ENCODE results near the gene GRK4. TPM values are rescaled to one million over a fixed set of nuclear protein-coding genes. Genes with fewer than 3 reads are reported as not detected.
"Not testable (repeated sequence)": the region's sequence is repeated elsewhere in the genome, so short reads cannot be mapped to it uniquely, and the experiment has no call there.

Gene GRK4
- total RNA-seq, 2 donors from 2014 or later, result 3.8 to 5.5 TPM

DNA sequence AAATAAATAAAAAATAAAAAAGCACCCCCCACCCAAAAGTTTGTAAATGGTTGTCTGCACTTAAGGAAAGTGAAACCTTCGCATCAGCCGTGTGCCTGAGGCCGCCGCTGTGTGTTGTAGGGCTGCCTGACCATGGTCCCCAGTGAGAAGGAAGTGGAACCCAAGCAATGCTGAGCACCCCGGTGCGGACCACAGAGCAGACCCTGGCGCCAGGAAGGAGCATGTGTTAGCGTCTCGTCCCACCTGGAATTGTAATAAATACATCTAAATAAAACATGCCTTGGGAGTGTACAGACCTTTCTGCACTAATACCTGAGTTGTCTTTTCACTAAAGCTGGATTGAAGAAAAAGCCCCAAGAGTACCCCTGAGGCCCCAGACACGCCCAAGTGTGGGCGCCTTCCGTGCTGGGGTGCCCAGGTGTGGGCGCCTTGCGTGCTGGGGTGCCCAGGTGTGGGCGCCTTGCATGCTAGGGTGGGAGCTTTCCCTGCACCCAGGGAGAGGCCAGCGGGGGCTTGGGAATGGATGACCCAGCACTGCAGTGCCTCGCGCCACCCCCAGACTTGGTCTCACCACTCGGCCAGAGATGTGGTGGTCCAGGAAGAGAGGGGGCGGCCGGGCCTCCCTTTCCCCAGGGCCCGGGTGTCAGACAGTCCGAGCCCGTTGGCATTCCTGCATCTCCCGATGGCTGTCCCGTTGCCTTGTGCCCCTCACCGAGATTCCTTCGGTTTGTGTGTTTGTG, 77.3 kb downstream of the GRK4 start:
- no peak for ATAC-seq (replicated peaks in 1 of 2)
- H3K9me3 Mint-ChIP-seq, result peaks cover 3 to 5% of the 10 kb centered on the region in 2 donors
- DNase-seq, result no peak
- peaks cover 3 to 5% of the 10 kb centered on the region in 2 donors for H3K36me3 Mint-ChIP-seq (ENCODE audit: insufficient read depth in 2 of 2)
- no peak overlapping the region for H3K27ac Mint-ChIP-seq
- H3K27me3 Mint-ChIP-seq (ENCODE audit: low read depth), result peaks cover 9% of the 10 kb centered on the region
- peaks cover 65% of the 10 kb centered on the region for H3K4me1 Mint-ChIP-seq (ENCODE audit: low read depth)
- peak overlapping the region; percentile 91 to 93 for H3K4me3 Mint-ChIP-seq

- peaks cover 66% of the 10 kb centered on the region for H3K4me1 Mint-ChIP-seq (ENCODE audit: low read depth)
Measured at GRCh38 chr4:3041192-3042142, 78.1 kb downstream of the GRK4 start.

DNA sequence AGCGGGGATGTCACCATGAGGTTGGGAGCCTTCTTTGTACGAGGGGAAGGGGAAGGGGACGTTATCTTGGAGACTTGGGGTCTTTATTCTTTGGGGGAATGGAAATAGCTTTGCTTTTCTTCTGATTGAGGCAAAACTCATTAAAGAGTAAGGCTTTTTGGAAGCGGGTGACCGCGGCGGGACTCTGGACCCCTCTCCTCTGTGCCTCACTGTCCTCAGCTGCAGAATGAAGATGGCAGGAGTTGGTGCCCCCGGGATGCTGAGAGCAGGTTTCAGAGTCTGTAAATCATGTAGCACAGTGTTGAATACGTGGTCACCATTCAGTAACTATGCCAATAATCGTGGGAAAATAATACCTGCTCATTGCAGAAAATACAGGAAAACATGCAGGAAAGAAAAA, 78.9 kb downstream of the GRK4 start:
- DNase-seq (no peak), ATAC-seq (replicated peaks in 1 of 2) (no peak)
- H3K27me3 Mint-ChIP-seq (ENCODE audit: low read depth), result no peaks in the 10 kb centered on the region
- H3K4me1 Mint-ChIP-seq (ENCODE audit: low read depth), result peaks cover 66% of the 10 kb centered on the region
- H3K27ac Mint-ChIP-seq, result no peak overlapping the region
- peaks cover 3 to 5% of the 10 kb centered on the region in 2 donors for H3K9me3 Mint-ChIP-seq
- peaks cover 5 to 6% of the 10 kb centered on the region in 2 donors for H3K36me3 Mint-ChIP-seq (ENCODE audit: insufficient read depth in 2 of 2)
- H3K4me3 Mint-ChIP-seq, result peak overlapping the region; percentile 91 to 93

More at GRCh38 chr4:3041192-3042142, 78.1 kb downstream of the GRK4 start:
- H3K9me3 Mint-ChIP-seq, result peaks cover 3 to 5% of the 10 kb centered on the region in 2 donors
- peaks cover 5 to 6% of the 10 kb centered on the region in 2 donors for H3K36me3 Mint-ChIP-seq (ENCODE audit: insufficient read depth in 2 of 2)
- peak overlapping the region; percentile 50 for H3K27ac Mint-ChIP-seq
- peaks cover 1% of the 10 kb centered on the region for H3K27me3 Mint-ChIP-seq (ENCODE audit: low read depth)
- DNase-seq, result peak; percentile 49 to 55
- H3K4me3 Mint-ChIP-seq, result peak overlapping the region; percentile 91 to 93
- peak; percentile 63 to 64 for ATAC-seq (replicated peaks in 1 of 2)

GRCh38 chr4:3043282-3044020, 80.1 kb downstream of the GRK4 start:
- H3K36me3 Mint-ChIP-seq (ENCODE audit: insufficient read depth in 2 of 2), result peaks cover 5 to 6% of the 10 kb centered on the region in 2 donors
- H3K9me3 Mint-ChIP-seq, result peaks cover 3 to 5% of the 10 kb centered on the region in 2 donors
- H3K4me1 Mint-ChIP-seq (ENCODE audit: low read depth), result peaks cover 65% of the 10 kb centered on the region
- H3K4me3 Mint-ChIP-seq, result no peak overlapping the region
- no peaks in the 10 kb centered on the region for H3K27me3 Mint-ChIP-seq (ENCODE audit: low read depth)
- no peak overlapping the region for H3K27ac Mint-ChIP-seq
- DNase-seq, result no peak
- ATAC-seq (replicated peaks in 1 of 2), result no peak

GRCh38 chr4:3044870-3045819, 81.8 kb downstream of the GRK4 start:
- peaks cover 3 to 5% of the 10 kb centered on the region in 2 donors for H3K9me3 Mint-ChIP-seq
- no peaks in the 10 kb centered on the region for H3K27me3 Mint-ChIP-seq (ENCODE audit: low read depth)
- peak overlapping the region; percentile 75 to 82 for H3K4me3 Mint-ChIP-seq
- DNase-seq (peak; percentile 72 to 83), ATAC-seq (replicated peaks in 1 of 2) (peak; percentile 30 to 58)
- H3K36me3 Mint-ChIP-seq (ENCODE audit: insufficient read depth in 2 of 2), result peaks cover 5 to 6% of the 10 kb centered on the region in 2 donors
- H3K27ac Mint-ChIP-seq, result peak overlapping the region; percentile 89
- H3K4me1 Mint-ChIP-seq (ENCODE audit: low read depth), result peaks cover 61% of the 10 kb centered on the region

- Mint-ChIP-seq H3K4me3 (peak overlapping the region in 1 of 2 donors; percentile 75), H3K36me3 (ENCODE audit: insufficient read depth in 2 of 2) (peaks cover 5 to 6% of the 10 kb centered on the region in 2 donors), H3K9me3 (peaks cover 3 to 5% of the 10 kb centered on the region in 2 donors), H3K27me3 (ENCODE audit: low read depth) (no peaks in the 10 kb centered on the region), H3K4me1 (ENCODE audit: low read depth) (peaks cover 58% of the 10 kb centered on the region), H3K27ac (peak overlapping the region; percentile 60)
- DNase-seq (no peak), ATAC-seq (replicated peaks in 1 of 2) (no peak)
Measured at GRCh38 chr4:3046162-3046561, 82.8 kb downstream of the GRK4 start.

GRCh38 chr4:3046623-3047022, 83.3 kb downstream of the GRK4 start:
- peaks cover 3 to 5% of the 10 kb centered on the region in 2 donors for H3K9me3 Mint-ChIP-seq
- no peak overlapping the region for H3K27ac Mint-ChIP-seq
- ATAC-seq (replicated peaks in 1 of 2) (no peak), DNase-seq (no peak)
- H3K36me3 Mint-ChIP-seq (ENCODE audit: insufficient read depth in 2 of 2), result peaks cover 5 to 6% of the 10 kb centered on the region in 2 donors
- peaks cover 53% of the 10 kb centered on the region for H3K4me1 Mint-ChIP-seq (ENCODE audit: low read depth)
- H3K27me3 Mint-ChIP-seq (ENCODE audit: low read depth), result no peaks in the 10 kb centered on the region
- H3K4me3 Mint-ChIP-seq, result no peak overlapping the region

DNA sequence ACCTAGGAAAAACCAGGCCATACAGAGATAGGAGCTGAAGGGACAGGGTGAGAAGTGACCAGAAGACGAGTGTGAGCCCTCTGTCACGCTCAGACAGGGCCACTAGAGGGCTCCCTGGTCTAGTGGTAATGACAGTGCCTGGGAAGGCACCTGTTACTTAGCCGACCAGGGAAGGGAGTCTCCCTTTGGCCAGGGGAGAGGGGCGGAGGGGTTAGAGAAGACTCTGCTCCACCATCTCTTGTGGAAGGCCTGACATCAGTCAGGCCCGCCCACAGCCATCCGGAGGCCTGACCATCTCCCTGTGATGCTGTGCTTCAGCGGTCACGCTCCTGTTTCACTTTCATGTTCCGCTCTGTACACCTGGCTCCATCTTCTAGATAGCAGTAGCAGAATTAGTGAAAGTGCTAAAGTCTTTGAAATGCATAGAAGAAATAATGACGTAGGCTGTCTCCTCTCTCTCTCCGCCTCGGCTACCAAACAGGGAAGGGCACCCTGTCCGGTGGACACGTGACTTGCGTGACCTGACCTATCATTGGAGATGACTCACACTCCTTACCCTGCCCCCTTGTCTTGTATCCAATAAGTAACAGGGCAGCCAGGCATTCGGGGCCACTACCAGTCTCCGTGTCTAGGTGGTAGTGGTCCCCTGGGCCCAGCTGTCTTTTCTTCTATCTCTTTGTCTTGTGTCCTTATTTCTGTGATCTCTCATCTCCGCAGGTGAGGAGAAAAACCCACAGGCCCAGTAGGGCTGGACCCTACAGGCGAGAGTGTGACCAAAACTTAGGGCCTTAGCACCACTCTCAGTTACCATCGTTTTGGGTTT, 84.3 kb downstream of the GRK4 start:
- peaks cover 5 to 6% of the 10 kb centered on the region in 2 donors for H3K36me3 Mint-ChIP-seq (ENCODE audit: insufficient read depth in 2 of 2)
- H3K27me3 Mint-ChIP-seq (ENCODE audit: low read depth), result no peaks in the 10 kb centered on the region
- H3K27ac Mint-ChIP-seq, result peak overlapping the region; percentile 42
- peaks cover 3 to 5% of the 10 kb centered on the region in 2 donors for H3K9me3 Mint-ChIP-seq
- ATAC-seq (replicated peaks in 1 of 2) (peak; percentile 97 to 99), DNase-seq (peak; percentile 87 to 92)
- peak overlapping the region; percentile 20 to 70 for H3K4me3 Mint-ChIP-seq
- peaks cover 43% of the 10 kb centered on the region for H3K4me1 Mint-ChIP-seq (ENCODE audit: low read depth)

GRCh38 chr4:3051141-3051897, 87.9 kb downstream of the GRK4 start:
- Mint-ChIP-seq H3K4me1 (ENCODE audit: low read depth) (peaks cover 15% of the 10 kb centered on the region), H3K36me3 (ENCODE audit: insufficient read depth in 2 of 2) (peaks cover 9 to 11% of the 10 kb centered on the region in 2 donors)
- H3K4me3 Mint-ChIP-seq; H3K27me3 Mint-ChIP-seq (ENCODE audit: low read depth); H3K27ac Mint-ChIP-seq; H3K9me3 Mint-ChIP-seq; ATAC-seq (replicated peaks in 1 of 2); DNase-seq: not testable (repeated sequence)

GRCh38 chr4:3054169-3054759, 90.9 kb downstream of the GRK4 start:
- Mint-ChIP-seq H3K9me3 (peaks cover 2 to 9% of the 10 kb centered on the region in 2 donors), H3K36me3 (ENCODE audit: insufficient read depth in 2 of 2) (peaks cover 10 to 14% of the 10 kb centered on the region in 2 donors), H3K4me1 (ENCODE audit: low read depth) (no peaks in the 10 kb centered on the region), H3K27me3 (ENCODE audit: low read depth) (no peaks in the 10 kb centered on the region), H3K4me3 (no peak overlapping the region), H3K27ac (no peak overlapping the region)
- ATAC-seq (replicated peaks in 1 of 2) (no peak), DNase-seq (no peak)

Measured in activated T-cell treated with anti-CD3 and anti-CD28 coated beads, Interleukin-2, amount 50 U/mL, for 72 hours (primary cell).